Activated T-cell treated with anti-CD3 and anti-CD28 coated beads, Interleukin-2, amount 50 U/mL, for 1 hour (primary cell): ENCODE results near the gene SYNDIG1.

Experiments
- DNase-seq: peaks from one replicate; pipeline ENCODE4 v3.0.0-alpha.2; 2020

Gene SYNDIG1

DNA sequence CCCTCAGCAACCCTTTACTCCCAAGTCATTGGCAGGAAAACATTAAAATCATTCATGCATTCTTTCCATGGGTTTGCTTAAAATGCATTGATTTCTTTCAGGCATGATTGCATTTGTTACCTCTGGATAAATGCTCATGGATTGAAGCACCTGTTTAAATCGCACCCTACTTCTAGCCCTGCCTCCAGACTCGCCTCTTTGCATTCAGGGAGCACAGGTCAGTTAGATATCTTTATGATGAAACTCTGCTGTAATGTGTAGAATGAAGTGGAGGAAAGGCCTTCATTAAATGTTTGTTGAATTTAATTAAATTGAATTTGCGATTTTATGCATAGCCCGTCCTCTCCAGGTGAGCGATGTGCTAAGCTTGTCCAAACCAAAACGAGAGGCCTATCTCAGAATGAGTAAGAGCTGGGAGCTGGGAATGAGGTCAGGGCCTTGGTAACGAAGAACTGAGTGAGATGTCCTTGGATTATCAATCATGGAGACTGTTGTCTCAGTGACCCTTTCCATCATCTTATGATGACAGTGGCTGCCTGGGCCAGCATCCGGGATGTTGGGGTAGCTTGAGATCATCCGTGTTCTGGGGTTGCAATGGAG is 210.1 kb downstream of the SYNDIG1 start:
- DNase-seq = no peak

DNA sequence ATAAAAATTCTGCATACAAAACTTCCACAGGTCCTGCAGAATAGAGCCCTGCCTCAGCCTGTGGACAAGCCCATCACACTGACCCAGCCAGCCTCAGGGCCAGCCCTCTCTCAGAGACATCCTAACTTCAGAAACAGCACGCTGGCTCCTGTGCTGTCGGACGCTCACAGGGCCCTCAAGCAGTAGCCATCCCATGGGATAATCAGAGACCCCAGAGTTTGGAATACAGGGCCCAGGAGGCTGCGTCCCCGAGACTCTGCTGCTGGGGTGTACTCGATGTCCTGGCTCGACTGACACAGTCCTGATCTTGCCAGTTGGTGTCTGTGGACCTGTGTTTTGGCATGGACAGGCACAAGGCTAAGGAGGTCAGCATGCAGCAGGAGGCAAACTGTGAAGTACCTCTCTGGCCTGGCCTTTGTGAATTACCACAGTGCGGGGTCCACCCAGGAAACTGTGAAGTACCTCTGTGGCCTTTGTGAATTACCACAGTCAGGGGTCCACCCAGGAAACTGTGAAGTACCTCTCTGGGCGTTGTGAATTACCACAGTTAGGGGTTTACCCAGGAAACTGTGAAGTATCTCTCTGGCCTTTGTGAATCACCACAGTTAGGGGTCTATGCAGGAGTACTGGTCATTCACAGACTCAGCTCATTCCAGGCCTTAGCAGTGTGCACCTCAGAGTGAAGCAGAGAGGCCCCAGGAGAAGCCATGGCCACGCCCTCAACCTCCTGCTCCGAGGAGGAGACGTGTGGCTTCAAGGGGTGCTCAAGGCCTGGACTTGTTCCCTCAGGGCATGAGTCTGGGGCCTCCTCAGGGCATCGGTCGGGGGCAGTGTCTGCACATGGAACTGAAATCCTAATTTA is 212.4 kb downstream of the SYNDIG1 start:
- no peak for DNase-seq

GRCh38 chr20:24682496-24682985 is 213.1 kb downstream of the SYNDIG1 start:
- no peak for DNase-seq

- no peak for DNase-seq
Observed at GRCh38 chr20:24683676-24684075, 214.2 kb downstream of the SYNDIG1 start.

GRCh38 chr20:24684421-24684871 is 215.0 kb downstream of the SYNDIG1 start:
- no peak for DNase-seq

- DNase-seq = no peak
Observed at GRCh38 chr20:24684956-24685691, 215.7 kb downstream of the SYNDIG1 start.

- DNase-seq = no peak
Observed at GRCh38 chr20:24685736-24686135, 216.3 kb downstream of the SYNDIG1 start.

GRCh38 chr20:24686156-24686555 is 216.7 kb downstream of the SYNDIG1 start:
- no peak for DNase-seq

GRCh38 chr20:24690408-24690807 is 221.0 kb downstream of the SYNDIG1 start:
- no peak for DNase-seq

DNA sequence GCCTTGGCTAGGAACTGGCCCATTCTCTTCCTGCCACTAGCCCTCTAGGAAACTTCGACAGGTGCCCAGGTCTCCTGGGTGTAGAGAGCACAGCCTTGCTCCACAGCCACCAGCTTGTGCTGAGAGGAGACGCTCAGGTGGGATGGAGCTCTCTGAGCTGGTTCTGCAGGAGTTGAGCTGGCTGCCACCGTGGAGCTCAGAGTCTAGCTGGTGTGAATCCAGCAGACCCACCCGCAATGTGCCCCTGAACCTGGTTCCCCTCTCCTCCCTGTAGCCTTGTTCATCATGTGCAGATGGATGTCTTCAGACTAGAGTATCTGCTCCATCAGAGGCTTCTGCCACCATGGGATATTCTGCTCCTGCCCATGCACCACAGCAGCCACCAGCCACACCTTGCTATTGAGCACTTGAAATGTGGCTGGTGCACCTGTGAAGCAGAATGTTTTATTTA is 222.5 kb downstream of the SYNDIG1 start:
- DNase-seq = no peak

GRCh38 chr20:24692446-24693200 is 223.2 kb downstream of the SYNDIG1 start:
- DNase-seq = no peak

- no peak for DNase-seq
Observed at GRCh38 chr20:24693466-24694156, 224.2 kb downstream of the SYNDIG1 start.

GRCh38 chr20:24694157-24694726 is 224.8 kb downstream of the SYNDIG1 start:
- no peak for DNase-seq

GRCh38 chr20:24694727-24695528 is 225.5 kb downstream of the SYNDIG1 start:
- no peak for DNase-seq

- no peak for DNase-seq
Observed at GRCh38 chr20:24695529-24696225, 226.2 kb downstream of the SYNDIG1 start.

DNA sequence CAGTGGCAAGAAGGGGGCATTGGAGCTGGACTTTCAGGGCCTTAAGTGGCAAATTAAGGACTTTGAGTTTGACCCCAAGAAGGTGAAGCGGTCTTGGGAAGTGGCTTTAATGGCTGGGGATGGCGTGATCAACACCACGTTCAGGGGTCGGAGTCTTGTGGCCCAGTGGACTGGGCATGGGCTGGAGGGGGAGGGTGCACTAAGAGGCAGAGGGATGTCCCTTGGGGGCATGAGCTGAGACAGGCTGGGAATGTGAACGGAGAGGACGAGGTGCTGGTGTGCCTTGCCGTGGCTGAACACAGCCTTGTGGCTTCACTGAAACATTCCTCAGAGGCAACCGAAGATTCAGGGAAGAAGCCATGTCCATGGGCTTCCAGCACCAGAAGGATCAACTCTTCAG is 227.0 kb downstream of the SYNDIG1 start:
- DNase-seq = no peak

- DNase-seq = no peak
Observed at GRCh38 chr20:24697411-24697810, 228.0 kb downstream of the SYNDIG1 start.

DNA sequence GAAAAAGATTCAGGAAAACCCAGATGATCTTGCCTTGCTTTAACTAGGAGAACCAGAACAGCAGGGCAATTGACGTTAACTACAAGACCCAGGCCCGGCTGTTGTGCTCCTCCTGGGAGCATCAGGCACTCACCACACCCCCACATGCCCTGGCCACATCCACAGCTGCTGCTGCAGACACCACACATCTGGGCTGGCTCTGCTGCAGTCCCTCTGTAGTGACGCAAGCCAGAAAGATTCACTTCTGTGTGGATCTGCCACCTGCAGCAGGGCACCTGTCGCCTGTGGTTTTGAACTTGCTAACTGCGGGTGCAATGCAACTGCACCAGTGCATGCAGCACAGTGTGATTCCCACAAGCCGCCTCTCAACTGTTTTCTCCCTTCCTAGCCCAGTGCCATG is 228.8 kb downstream of the SYNDIG1 start:
- no peak for DNase-seq

DNA sequence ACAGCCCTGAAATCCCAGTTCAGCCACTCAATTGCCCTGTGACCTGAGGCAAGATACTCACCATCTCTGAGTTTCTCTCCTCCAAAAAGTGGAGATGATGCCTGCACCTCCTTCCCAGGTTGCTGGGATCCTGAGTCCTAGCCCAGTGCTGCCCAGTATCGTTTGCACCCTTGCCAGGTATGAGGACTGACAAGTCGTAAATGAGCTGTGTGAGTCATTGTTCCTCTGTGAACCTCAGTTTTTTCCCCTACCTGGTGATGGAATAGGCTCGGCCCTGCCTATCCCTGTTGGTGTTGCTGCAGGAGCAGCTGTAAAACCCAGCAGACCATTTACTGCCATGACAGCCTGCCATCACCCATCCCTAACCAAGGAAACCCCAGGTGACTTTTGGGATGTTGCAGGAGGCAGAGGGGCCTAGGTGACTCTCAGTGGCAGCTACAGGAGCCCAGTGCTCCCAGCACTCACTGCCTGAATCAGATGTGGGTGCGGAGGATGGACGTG is 229.3 kb downstream of the SYNDIG1 start:
- DNase-seq = no peak
